ENCODE measurements around the gene CD7.

DNA sequence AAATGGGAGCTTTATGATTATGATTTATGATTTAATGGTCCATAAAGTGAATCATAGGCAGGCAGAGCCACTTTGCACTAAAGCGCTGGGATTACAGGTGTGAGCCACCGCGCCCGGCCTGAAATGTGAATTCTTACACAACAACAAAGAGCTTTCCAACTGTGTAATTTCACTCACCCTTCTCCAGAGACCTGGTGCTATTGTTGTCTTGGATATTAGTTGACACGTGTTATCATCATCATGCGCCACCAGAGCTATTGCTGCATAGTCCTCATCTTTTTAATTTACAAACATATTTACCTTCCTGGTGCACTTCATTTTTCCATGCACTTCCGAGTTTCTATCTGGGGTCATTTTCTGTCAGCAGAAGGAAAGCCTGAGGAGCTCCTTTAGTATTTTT lies 49.3 kb upstream of the CD7 start:
- no peak for TF ChIP-seq CTCF (IDR thresholded peaks at IDR 0.05)
- TF ChIP-seq POLR2A (IDR thresholded peaks at IDR 0.05), result no peak

Measured in body of pancreas (tissue), 4 donors.